Smooth muscle cell (in vitro differentiated cells): ENCODE measurements around the gene HES7. TPM values are rescaled to one million over a fixed set of nuclear protein-coding genes. Genes with fewer than 3 reads are reported as not detected.

Source experiments
- DNase-seq: peaks from one replicate; lab custom pipeline; 2025; ENCODE audit not compliant: unreplicated experiment; lab: John Stamatoyannopoulos, UW
- H2AFZ ChIP-seq: fragments of 200-600 bp; sonication (generic); 2 replicates; pipeline ENCODE4 v1.6.0; 2016; ENCODE audit warnings: antibody characterized with exemption, low read depth, mild to moderate bottlenecking
- H3F3A ChIP-seq: fragments of 200-600 bp; sonication (generic); 2 replicates; pipeline ENCODE4 v1.6.0; 2017; ENCODE audit warnings: antibody characterized with exemption, low read depth
- H3K27ac ChIP-seq: fragments of 200-600 bp; sonication (generic); 2 replicates; pipeline ENCODE4 v1.5.1; 2016; ENCODE audit warnings: low read depth, mild to moderate bottlenecking
- H3K27me3 ChIP-seq: fragments of 200-600 bp; sonication (generic); 2 replicates; pipeline ENCODE4 v1.6.1; 2016; ENCODE audit warnings: low read depth, mild to moderate bottlenecking
- H3K36me3 ChIP-seq: fragments of 200-600 bp; sonication (generic); 2 replicates; pipeline ENCODE4 v1.5.1; 2016; ENCODE audit warnings: low read depth
- H3K4me1 ChIP-seq: fragments of 200-600 bp; sonication (generic); 2 replicates; pipeline ENCODE4 v1.5.1; 2016; ENCODE audit warnings: low read depth
- H3K4me2 ChIP-seq: fragments of 200-600 bp; sonication (generic); 2 replicates; pipeline ENCODE4 v1.6.0; 2016; ENCODE audit warnings: mild to moderate bottlenecking
- H3K4me3 ChIP-seq: fragments of 200-600 bp; sonication (generic); 2 replicates; pipeline ENCODE4 v1.5.1; 2016; ENCODE audit warnings: mild to moderate bottlenecking
- H3K79me2 ChIP-seq: fragments of 200-600 bp; sonication (generic); 2 replicates; pipeline ENCODE4 v1.6.0; 2016; ENCODE audit warnings: low read depth, mild to moderate bottlenecking
- H3K9ac ChIP-seq: fragments of 200-600 bp; sonication (generic); 2 replicates; pipeline ENCODE4 v1.6.0; 2016; ENCODE audit warnings: low read depth
- H3K9me3 ChIP-seq: fragments of 200-600 bp; sonication (generic); replicated peaks from 2 replicates; pipeline ENCODE4 v1.5.1; 2016; ENCODE audit warnings: low read depth
- H4K20me1 ChIP-seq: fragments of 200-600 bp; sonication (generic); 2 replicates; pipeline ENCODE4 v1.6.0; 2016; ENCODE audit warnings: low read depth
- WGBS: methylation state at CpG from one replicate; pipeline ENCODE4 v1.1.7; 2016; ENCODE audit warnings: low lambda C conversion rate; 5-methylcytosine and 5-hydroxymethylcytosine counted together
- polyA plus RNA-seq: library from polyadenylated mRNA; unstranded; fragments of >200 nt; fragmentation: Nextera tagmentation; extraction: Ambion mirVana; gene quantifications from 2 replicates; pipeline ENCODE4 v1.2.1, GENCODE V29; 2016
- total RNA-seq: library from RNA; depleted of rRNA; stranded (reverse); fragments of >200 nt; gene quantifications from 2 replicates; pipeline ENCODE4 v1.2.3, GENCODE V29; 2014
- TF ChIP-seq, protein P1 (sequence below): fragments of 200-600 bp; sonication (generic); IDR thresholded peaks from 2 replicates; pipeline ENCODE4 v1.5.1; 2017; ENCODE audit warnings: borderline replicate concordance, mild to moderate bottlenecking, antibody characterized with exemption; ENCODE audit not compliant: insufficient read depth, poor library complexity, severe bottlenecking

The HES7 gene
- total and polyA plus RNA-seq, 2 experiments from 2014 or later = not detected

DNA sequence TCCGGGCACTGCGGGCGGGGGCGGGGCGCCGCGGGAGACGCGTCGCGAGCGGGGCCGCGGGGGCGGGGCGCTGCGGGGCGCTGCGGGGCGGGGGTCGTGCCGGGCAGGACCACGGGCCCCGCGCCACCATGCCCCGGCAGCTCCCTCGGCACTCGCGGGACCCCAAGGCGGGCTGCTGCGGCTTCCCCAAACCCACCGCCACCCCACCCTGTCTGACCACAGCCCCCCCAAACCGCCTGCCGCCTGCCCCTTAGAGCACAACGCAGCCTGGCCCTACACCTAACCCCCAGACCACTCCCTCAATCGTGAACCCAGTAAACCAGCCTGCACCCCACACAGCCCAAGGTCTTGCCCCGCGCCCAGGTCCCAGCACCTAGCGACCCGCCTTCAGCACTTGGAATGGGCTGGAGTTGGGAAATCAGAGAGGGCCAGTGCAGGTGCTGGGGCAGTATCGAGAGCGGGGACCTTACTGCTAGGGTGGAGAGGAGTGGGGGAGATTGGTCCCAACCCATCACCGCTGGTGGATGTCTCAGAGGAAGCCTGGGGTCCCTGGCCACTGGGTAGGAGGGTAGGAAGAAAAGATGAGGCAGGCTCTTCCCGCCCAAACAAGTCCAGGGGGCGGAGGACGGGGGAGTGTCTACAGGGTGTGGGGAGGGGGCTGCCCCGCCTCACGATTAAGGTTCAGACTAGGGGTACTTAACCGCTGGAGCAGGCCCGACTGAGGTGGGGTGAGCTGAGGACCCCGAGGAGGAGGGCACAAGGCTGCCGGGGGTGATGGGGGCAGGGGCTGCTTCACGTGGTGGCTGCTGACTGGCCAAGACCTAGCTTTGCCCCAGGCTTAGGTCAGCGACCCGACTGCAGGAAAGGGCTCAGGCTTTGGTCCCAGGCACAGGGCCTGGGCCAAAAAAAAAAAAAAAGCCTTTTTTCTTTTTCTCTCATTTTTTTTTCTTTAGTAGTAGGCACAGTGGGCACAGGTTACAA lies 39.4 kb upstream of the HES7 start:
- Histone ChIP-seq H3K9ac (peak overlapping the region; percentile 98), H3K4me1 (peaks cover 22% of the 10 kb centered on the region), H3K36me3 (no peaks in the 10 kb centered on the region), H4K20me1 (peaks cover 13% of the 10 kb centered on the region), H3K27me3 (no peaks in the 10 kb centered on the region), H3K27ac (peak overlapping the region; percentile 62), H3K4me3 (peak overlapping the region; percentile 99), H3K4me2 (peak overlapping the region; percentile 97), H3K9me3 (no peaks in the 10 kb centered on the region), H2AFZ (peak overlapping the region; percentile 98), H3K79me2 (peaks cover 17% of the 10 kb centered on the region), H3F3A (peaks cover 5% of the 10 kb centered on the region)
- DNase-seq = no peak
- TF ChIP-seq, protein P1, sequence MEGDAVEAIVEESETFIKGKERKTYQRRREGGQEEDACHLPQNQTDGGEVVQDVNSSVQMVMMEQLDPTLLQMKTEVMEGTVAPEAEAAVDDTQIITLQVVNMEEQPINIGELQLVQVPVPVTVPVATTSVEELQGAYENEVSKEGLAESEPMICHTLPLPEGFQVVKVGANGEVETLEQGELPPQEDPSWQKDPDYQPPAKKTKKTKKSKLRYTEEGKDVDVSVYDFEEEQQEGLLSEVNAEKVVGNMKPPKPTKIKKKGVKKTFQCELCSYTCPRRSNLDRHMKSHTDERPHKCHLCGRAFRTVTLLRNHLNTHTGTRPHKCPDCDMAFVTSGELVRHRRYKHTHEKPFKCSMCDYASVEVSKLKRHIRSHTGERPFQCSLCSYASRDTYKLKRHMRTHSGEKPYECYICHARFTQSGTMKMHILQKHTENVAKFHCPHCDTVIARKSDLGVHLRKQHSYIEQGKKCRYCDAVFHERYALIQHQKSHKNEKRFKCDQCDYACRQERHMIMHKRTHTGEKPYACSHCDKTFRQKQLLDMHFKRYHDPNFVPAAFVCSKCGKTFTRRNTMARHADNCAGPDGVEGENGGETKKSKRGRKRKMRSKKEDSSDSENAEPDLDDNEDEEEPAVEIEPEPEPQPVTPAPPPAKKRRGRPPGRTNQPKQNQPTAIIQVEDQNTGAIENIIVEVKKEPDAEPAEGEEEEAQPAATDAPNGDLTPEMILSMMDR = no peak
- 5% methylated on average over 21 of the region's 55 CpGs for WGBS

GRCh38 chr17:8162233-8162996 lies 38.5 kb upstream of the HES7 start, which contains the start of gene VAMP2:
Gene VAMP2 (minus strand): TSS chr17:8162948. CDS start chr17:8162879, 69 bp downstream.
- Histone ChIP-seq H3K4me2 (peak within 1 kb of the TSS; percentile 99), H3K36me3 (no peaks in the 10 kb centered on the region), H3K9ac (peak within 1 kb of the TSS; percentile 98), H3K27me3 (no peaks in the 10 kb centered on the region), H3K4me1 (peaks cover 22% of the 10 kb centered on the region), H3K4me3 (peak within 1 kb of the TSS; percentile 99), H3F3A (peaks cover 5% of the 10 kb centered on the region), H3K79me2 (peaks cover 17% of the 10 kb centered on the region), H3K27ac (peak within 1 kb of the TSS; percentile 76), H4K20me1 (peaks cover 13% of the 10 kb centered on the region), H2AFZ (peak within 1 kb of the TSS; percentile 98), H3K9me3 (no peaks in the 10 kb centered on the region)
- peak; percentile 42 for DNase-seq
- TF ChIP-seq, protein P1 = no peak
- WGBS = under 1% methylated on average over 48 of the region's 75 CpGs

- H4K20me1 ChIP-seq = peaks cover 13% of the 10 kb centered on the region
- TF ChIP-seq, protein P1 = no peak
- H3K36me3 ChIP-seq = no peaks in the 10 kb centered on the region
- peak overlapping the region; percentile 98 for H3K9ac ChIP-seq
- 84% methylated on average over 19 of the region's 19 CpGs for WGBS
- no peaks in the 10 kb centered on the region for H3K27me3 ChIP-seq
- H3K27ac ChIP-seq = peak overlapping the region; percentile 76
- H3K9me3 ChIP-seq = no peaks in the 10 kb centered on the region
- peak overlapping the region; percentile 99 for H3K4me2 ChIP-seq
- peak overlapping the region; percentile 99 for H3K4me3 ChIP-seq
- H3F3A ChIP-seq = peaks cover 5% of the 10 kb centered on the region
- no peak overlapping the region for H2AFZ ChIP-seq
- peaks cover 22% of the 10 kb centered on the region for H3K4me1 ChIP-seq
- no peak for DNase-seq
- peaks cover 17% of the 10 kb centered on the region for H3K79me2 ChIP-seq
These were observed 37.7 kb upstream of the HES7 start for GRCh38 chr17:8161289-8162232.
